Lower leg skin (tissue), 3 donors: ENCODE measurements around the gene TAB3.

ENCODE experiments used
- POLR2A ChIP-seq, 2 donors: fragments of 450-650 bp; IDR thresholded peaks; one replicate each; pipeline ENCODE4 v1.6.1; 2016 to 2017; ENCODE audit warnings: antibody characterized with exemption in 2 of 2, mild to moderate bottlenecking in 1 of 2, moderate library complexity in 1 of 2
- TF ChIP-seq, protein P1 (sequence below), 3 donors: fragments of 450-650 bp; IDR thresholded peaks; one replicate each; pipeline ENCODE4 v1.5.1; 2016; ENCODE audit warnings: antibody characterized with exemption in 3 of 3, mild to moderate bottlenecking in 3 of 3, moderate library complexity in 2 of 3

DNA sequence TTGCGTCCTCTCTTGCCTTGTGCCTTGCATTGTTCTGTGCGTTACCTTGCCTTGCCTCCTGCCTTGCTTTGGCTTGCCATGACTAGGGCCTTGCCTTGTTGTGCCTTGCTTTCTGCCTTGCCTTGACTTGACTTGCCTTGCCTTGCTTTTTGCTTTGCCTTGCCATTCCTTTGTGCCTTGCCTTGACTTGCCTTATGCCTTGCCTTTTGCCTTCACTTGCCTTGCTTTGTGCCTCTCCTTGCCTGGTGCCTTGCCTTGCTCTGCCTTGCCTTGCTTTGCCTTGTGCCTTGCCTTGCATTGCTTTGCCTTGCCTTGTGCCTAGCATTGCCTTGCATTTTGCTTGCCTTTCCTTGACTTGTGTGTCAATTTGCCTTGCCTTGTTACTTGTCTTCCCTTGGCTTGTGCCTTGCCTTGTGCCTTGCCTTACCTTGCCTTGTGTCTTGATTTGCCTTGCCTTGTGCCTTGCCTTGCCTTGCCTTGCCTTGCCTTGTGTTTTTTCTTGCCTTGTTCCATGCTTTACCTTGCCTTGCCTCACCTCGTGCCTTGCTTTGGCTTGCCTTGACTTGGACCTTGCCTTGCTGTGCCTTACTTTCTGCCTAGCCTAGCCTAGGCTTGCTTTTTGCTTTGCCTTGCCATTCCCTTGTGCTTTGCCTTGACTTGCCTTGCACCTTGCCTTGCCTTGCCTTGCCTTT, 95.8 kb downstream of the TAB3 start:
- TF ChIP-seq, protein P1, sequence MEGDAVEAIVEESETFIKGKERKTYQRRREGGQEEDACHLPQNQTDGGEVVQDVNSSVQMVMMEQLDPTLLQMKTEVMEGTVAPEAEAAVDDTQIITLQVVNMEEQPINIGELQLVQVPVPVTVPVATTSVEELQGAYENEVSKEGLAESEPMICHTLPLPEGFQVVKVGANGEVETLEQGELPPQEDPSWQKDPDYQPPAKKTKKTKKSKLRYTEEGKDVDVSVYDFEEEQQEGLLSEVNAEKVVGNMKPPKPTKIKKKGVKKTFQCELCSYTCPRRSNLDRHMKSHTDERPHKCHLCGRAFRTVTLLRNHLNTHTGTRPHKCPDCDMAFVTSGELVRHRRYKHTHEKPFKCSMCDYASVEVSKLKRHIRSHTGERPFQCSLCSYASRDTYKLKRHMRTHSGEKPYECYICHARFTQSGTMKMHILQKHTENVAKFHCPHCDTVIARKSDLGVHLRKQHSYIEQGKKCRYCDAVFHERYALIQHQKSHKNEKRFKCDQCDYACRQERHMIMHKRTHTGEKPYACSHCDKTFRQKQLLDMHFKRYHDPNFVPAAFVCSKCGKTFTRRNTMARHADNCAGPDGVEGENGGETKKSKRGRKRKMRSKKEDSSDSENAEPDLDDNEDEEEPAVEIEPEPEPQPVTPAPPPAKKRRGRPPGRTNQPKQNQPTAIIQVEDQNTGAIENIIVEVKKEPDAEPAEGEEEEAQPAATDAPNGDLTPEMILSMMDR (IDR thresholded peaks at IDR 0.05): no peak
- TF ChIP-seq POLR2A (IDR thresholded peaks at IDR 0.05): no peak
